Putamen (tissue), 1 donor: ENCODE results near the gene PRELP.
"Not testable (repeated sequence)": the region's sequence is repeated elsewhere in the genome, so short reads cannot be mapped to it uniquely, and the experiment has no call there.

Experiments
- DNase-seq: peaks from one replicate; pipeline ENCODE4 v3.0.0-alpha.2; 2016; ENCODE audit warnings: low spot score

Gene PRELP

DNA sequence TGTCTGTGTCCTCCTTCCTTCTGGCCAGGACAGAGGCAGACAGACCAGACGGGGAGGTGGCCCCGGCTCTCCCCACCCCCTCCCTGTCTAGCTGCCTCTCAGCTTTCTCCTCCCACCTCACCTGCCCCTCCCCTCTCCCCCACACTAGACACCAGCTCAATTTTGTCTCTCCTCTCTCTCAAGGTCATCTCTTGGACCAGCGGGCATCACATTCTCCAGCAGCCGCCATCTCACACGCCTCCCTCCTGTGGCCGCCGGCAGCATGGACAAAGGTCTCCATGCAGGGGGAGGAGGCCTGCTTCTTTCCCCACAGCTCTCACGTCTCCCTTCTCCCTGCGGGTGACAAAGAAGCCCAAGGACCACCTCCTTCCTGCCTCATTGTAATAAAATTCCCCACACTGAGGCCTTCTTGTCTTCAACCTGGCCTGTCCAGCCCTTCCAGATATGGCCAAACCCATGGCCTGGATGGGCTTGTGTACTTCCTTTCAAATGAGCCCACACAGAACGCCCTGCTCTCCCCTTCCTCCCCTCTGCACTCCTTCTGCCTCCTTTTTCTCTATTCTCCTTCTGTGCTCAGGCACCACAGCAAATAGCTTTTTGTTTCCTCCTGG, 33.0 kb downstream of the PRELP start:
- no peak for DNase-seq

DNA sequence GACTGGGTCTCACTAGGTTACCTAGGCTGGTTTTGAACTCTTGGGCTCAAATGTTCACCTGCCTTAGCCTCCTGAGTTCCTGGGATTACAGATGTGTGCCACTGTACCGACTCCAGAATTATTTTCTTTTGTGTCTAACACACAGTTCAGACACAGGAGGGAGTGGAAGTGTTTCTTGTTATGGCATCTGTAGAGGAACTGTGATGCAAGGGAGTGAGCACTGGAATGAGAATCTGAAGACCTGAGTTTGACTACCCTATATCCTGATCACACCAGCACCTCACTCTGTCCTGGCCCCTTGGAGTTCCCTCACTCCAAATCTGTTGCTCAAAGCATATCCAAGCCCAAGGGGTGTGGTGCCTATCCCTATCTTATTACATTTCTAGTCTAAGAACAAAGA, 33.5 kb downstream of the PRELP start:
- no peak for DNase-seq

DNA sequence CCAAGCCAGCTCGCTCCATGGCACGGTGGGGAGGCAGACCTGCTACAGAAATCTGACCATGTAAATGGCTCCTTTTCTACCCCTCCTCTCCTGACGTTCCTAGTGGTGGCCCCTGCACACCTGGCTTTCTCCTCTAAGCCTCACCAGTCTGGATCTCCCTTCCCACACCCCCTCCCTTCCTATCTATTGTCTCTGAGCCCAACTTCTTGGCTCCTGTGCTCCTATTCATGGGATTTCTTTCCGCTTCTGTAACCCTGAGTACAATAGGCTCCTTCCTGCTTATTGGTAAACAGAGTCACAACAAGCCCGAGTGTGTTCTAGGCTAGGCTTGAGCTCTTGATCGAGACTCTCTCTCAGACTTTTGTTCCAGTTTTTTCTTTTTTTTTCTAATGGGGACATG, 35.9 kb downstream of the PRELP start:
- DNase-seq: no peak

DNA sequence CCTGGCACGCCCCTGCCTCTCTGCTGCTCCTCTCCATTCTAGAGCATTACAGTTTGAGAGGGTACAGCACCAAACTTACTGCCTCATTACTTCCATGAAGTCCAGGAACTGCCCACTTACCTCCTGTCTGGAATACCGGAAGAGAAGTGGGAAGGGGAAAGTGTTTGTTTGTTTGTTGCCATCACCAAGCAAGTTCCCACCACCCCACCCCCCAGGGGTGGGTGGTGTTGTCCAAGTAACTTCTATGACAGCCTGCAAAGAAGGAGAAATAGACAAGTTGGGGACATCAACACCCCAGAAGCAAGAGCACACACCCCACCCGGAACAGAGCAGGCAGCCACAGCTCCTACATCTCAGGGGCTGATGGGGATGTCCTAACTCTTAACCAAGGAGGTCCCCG, 36.3 kb downstream of the PRELP start:
- no peak for DNase-seq

DNA sequence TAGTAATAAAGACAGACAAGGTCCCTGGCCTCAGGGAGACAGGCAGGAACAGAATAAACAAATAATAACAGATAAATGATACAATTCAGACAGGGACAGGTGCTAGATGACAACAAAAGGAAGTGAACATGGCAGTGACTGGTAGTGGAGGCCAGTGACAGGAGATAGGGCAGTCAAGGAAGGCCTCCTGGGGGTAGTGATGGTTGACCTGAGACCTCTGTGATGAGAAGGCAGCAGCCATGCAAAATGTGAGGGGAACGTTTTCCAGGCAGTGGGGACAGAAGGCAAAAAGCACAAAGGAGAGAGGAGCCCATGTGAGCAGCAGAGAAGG, 36.9 kb downstream of the PRELP start:
- DNase-seq: no peak

DNA sequence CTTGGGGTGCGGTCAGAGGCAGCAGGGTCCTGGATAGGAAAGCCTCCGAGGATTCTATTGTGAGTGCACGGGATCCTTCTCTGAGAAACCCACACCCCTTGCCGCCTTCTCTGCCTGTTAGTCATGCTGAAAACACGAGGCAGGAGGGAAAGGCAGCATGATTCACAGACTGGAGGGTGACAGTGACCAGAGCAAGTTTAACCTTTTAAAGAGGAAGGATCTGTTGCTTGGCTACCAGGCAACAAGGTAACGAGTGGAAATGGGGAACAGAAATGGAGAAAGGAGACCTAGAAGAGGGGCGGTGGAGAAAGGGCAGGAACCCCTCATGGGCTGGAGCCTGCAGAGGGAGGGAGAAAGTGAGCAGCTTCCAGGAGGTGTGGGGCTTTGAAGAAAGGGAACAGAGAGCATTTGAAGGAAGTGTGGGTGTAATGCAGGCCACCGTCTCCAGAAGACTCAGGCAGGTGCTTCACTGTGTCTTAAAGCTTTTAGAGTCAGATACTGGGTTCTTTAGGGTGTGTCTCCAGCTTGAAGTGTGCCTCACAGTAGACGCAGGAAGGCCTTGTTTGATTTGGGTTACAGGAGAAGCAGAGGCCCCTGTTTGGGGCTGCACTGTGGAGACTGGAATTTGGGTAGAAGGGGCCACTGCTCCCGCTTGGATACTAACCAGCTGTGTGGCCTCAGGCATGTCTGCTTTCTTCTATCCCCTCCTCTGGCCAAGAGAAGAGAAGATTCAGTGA, 37.4 kb downstream of the PRELP start:
- DNase-seq: no peak

DNA sequence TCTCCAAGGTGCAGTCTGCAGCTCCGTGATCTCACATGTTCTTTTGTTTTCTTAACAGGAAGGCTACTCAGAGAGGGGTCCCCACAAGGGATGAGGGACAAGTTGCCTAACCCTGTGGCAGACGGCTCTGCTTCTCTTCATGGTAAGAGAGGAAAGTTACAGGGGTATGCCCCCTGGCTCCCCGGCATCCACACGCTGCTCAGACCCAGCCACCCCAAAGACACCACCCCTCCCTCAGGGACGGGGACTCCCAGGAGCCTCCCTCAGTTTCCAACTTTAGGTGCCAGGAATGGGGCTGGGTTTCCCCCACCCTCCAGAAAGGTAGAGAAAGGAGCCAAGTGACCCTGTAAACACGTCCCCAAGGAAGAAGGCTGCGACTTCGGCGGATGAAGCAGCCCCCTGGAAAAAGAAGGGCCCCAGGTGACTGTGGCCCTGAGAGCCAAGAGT, 38.0 kb downstream of the PRELP start:
- DNase-seq: no peak

DNA sequence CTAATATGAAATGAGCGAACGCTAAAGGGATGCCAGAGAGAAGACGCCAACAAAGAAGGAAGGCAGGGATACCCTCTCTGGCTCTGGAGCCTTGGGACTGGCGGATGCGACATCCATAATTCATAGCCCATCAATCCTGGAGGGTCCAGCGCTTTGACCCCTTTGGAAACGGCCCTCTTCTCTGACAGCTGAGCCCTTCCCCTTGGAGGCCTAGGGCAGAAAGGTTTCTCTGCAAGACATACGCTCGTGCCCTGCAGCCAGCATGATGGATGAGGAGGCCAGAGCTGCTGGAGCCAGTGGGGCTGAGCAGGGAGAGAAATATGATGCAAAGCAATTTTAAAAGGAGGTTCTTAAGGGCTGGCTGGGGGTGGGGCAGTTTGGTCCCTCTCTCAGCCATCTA, 40.6 kb downstream of the PRELP start:
- no peak for DNase-seq

DNA sequence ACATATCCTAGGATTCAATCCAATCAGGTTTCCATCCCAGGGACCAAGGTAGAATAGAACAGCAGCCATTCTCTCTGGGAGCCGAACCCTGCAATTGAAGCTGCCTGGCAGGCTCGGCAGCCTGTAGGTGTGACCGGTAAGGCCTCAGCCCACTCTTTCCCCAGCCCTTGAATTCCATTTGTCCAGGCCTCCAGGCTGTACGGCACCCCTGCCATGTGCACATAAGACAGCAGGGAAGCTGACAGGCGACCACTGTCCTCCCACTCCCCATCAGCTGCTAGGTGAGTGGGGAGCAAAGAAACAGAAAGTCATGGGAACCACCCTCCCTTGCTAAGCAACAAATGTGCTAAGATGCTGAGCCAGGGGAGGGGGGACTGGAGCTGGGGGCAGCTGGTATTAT, 41.3 kb downstream of the PRELP start:
- DNase-seq: no peak

DNA sequence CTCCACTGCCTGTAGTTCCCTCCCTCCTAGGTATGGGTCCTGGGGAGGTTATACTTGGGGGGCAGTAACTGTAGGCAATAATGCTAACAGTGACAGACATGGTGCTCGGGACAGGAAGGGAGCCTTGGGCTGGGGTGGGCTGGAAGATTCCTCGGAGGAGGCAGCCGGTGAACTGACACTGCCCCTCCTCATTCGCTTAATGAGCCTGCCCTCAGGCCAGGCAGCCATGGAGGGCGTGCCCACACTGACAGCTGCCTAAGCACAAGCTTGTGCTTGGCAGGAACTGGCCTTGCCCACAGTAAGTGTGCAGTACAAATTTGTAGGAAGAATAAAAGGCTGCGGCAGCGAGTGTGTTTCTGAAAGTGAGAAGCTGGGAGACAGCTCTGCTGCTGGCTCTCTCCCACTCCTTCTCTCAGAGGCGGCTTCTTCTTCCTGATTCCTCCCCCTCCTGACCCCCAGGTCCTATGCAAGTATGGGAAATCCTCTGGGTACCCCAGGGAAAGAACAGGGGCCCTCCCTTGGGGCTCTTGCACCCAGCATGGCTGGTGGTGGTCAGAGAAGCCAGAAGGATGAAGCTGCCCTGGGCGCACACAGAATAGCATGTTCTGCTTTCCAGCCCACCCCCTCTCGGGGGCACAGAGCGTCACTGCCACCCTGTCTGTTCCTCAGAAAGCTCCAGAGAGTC, 42.0 kb downstream of the PRELP start:
- no peak for DNase-seq

DNA sequence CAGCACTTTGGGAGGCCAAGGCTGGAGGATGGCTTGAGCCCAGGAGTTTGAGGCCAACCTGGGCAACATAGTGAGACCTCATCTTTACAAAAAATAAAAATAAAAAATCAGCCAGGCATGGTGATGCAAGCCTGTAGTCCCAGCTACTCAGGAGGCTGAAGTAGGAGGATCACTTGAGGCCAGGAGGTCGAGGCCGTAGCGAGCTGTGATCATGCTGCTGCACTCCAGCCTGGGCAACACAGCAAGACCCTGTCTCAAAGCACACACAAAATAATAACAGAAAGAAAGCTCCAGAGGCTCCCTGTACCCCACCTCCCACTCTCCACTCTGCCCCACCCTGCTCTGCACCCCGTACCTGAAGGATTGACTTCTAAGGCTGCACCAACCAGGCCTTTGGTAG, 42.5 kb downstream of the PRELP start:
- not testable (repeated sequence) for DNase-seq

DNA sequence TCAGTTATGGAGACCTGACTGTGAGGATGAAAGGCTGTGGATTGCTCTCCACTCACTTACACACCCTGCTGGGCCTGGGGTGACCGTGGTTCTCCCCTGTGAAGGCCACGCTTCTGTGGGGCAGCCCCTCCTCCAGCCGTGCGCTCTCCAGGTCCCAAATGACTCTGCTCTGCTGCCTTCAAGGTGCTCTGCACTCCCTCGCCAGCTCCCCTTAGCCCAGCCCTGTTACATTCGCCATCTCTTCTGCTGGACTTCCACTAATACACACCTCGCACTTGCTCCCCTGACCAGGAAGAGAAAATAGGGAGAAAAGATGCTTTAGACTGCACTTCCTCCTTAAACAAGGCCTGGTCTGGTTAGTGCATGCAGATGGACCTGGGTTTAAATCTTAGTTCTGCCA, 42.9 kb downstream of the PRELP start:
- no peak for DNase-seq

DNA sequence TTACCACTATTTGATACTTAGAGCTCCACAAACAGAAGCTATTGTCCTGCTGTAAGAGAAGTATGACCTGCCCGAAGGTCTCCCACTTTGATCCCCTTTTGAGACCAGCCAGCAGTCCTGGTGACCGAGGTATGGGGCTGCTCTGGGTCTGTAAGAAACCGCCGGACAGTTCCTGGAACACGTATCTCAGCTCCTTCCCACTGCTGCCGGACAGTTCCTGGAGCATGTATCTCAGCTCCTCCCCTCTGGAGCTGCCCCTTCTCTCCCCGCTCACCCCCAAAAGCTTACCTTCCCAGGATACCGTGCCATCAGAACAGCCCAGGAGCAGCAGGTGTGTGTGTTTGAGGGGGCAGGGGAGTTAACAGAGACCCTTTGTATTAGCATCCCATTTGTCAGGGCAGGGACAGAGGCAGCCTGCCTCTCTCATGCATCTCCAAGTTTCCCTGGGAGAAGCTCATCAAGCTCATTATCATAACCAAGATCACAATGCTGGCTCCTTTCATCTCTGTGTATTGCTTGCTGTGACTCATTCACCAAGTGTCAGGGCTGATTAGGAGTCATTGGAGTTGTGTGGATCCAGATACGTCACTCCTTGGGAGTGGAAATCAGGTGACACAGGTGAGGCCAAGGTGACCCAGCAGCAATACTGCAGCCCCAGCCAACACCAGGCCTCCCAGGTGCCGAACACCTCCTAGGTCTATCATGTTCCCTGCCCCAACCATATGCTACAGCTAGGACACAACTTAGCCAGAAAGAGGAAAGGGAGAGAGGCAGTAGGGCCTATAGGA, 43.6 kb downstream of the PRELP start:
- peak; percentile 48 for DNase-seq

DNA sequence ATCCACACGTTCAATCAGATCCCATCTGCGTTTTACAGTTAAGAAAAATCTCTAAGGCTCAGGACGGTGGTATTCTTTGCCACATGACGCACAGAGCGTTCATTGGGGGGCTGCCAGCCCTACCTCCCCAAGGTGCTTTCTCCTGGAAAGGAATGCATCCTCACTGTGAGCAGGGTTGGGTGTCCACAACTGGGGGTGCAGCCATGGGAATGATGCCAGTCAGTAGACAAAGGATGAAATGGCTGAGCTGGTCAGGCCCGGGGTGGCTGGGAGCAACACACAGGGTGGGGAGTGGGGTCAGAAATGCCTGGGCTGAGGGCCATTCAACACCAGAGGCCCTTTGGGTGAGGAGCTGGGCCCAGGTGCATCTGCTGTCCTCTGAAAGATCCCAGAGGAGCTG, 44.3 kb downstream of the PRELP start:
- no peak for DNase-seq

DNA sequence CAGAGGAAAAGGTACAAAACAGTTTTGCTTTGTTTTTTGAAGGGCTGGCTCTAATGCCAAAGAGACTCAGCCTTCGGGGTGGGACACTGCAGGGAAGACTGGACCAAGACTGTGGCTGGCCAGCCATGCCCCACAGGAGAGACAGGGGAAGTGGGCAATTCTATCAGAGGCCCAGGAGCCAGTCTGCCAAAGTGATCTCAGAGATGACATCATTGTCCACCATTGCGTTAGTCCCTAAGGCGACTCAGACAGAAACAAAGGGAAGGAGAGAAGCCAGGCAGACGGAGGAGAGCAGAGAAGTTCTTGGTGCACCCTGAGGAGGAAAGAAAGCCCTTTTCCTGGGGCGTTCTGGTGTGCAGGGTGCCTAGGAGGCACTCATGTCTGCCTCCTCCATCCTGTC, 44.7 kb downstream of the PRELP start:
- no peak for DNase-seq

DNA sequence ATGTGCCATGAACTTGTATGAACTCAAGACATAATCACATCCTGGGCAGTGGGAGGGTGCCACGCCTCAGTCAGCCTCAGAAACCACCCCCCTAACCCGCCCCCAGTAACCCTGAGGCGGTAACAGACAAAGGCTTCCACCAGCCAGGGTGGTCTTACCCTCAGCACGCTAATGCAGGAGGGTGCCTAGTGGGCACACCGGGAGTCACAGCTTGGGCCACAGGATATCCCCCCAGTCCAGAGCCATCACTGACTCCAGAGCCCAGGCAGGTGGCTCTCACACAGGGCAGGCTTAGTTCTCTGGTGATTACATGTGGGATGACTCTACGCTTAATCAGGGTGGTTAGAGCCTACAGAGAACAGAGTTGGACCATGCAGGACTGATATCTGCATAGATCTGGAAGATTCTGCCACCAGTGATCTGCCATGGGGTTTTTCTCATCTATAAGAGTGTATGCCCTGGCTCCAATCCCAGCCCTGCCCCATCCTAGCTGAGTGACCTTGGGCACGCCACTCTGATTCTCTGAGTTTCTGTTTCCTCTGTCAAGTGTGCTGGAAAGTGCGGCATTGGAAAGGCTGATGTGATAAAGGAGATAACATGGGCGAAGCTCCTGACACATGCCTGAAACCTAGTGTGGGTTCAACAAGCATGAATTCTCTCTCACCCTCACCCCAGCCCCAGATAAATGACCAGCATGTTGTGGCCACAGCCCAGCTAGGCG, 45.6 kb downstream of the PRELP start:
- no peak for DNase-seq

DNA sequence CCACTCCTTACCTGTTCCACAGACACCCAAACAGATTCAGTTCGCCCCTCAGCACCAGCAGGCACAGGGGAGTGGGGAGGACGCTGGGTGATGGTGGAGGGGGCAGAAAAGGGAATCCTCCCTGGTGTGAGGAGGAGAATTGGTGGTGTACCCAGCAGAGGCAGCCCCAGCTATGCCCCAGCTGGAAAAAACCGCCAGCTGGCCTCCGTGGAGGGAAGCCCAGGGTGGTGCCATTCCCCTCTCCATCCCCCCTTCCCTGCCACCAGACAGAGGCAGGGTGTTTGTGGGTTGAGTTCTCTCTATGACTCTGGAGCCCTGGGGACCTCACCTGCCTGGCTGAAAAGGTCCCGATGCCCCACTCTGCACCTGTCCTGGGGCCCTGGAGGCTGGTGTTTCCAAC, 46.2 kb downstream of the PRELP start:
- DNase-seq: no peak

DNA sequence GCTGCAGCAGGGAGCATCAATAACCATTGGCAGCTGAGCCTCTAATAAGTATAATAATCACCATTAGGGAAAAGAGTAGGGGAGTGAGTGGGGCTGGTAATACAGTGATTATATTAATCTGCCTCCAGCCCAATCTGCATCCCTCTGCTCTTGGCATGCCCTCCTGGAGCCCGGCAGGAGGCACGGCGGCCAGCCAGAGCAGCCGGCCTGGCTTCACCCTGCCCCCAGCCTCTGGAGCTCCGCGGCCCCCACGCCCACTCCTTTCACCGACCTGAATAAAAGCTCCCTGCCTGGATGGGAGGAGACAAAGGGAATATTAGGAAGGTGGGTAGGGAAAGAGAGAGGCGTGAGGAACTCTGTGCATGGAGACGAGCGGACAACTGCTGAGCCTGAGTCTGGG, 46.6 kb downstream of the PRELP start:
- no peak for DNase-seq

DNA sequence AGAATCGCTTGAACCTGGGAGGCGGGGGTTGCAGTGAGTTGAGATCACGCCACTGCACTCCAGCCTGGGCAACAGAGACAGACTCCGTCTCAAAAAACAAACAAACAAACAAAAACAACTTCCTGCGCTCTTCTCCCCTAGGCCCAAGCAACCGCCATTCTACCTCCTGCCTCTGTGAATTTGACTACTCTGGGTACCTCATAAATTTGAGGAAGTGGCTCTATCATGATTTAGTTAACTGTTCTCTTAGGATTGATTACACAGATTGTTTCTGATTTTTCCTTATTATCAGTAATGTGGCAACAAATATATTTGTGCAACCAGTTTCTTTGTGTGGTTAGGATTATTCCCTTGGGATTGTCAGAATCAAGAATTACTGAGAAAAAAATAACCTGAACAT, 48.1 kb downstream of the PRELP start:
- DNase-seq: no peak

DNA sequence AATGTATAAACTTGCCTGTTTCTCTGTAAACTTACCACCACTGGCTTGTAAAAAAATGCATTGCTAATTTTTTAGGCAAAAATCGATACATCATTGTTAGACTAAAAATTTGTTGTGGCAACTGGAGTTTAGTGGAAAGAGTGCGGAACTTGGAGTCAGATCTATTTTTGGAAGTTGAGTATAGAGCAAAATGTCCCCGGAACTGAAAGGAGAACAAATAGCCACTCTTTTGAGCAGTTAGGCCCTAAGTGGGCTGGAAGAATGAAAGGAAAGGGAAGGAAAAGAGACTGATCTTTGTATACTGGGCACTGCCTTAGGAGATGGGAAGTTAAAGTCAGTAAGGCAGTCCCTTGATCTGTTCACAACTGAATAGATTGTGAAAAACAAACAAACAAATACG, 48.5 kb downstream of the PRELP start:
- no peak for DNase-seq

DNA sequence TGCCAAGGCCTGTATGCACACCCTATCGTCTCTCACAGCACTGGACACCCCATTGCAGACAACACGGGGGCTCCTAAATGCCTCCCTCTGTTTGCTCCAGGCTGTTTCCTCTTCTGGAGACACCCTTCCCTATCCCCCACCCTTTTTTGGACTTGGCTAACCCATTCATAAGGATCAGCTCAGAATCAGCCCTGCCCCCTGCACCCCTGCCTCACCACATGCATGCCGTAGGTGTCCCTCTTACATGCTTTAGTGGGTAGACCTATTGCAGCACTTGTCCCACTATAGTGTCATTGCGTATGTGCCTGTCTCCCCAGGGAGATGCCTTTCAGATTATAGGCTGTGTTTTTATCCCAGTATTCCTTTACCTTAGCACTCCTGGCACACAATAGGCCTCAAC, 49.2 kb downstream of the PRELP start:
- no peak for DNase-seq

DNA sequence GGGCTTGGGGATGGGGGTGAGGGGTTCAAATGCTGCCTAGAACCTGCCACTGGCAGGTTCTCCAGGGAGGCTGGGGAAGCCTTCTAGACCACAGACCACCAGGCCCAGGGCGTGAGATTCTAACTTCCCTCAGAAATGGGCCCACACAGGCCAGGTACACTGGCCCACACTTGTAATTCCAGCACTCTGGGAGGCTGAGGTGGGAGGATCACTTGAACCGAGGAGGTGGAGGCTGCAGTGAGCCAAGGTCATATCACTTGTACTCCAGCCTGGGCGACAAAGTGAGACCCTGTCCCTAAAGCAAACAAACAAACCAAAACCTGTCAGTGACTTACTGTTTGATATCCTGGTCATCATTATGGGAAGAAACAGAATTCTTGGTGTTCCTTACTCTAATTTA, 50.1 kb downstream of the PRELP start:
- DNase-seq: no peak
